Astrocyte (in vitro differentiated cells and primary cell): ENCODE measurements around the gene GLCCI1.

Experiments used
- CTCF ChIP-seq: IDR thresholded peaks from 2 replicates; pipeline ENCODE4 v1.5.1; 2011; ENCODE audit warnings: low read depth, mild to moderate bottlenecking, inconsistent platforms, low read length, moderate library complexity; ENCODE audit not compliant: insufficient read depth
- EZH2 ChIP-seq: IDR thresholded peaks from 2 replicates; pipeline ENCODE4 v1.6.1; 2012; ENCODE audit warnings: mild to moderate bottlenecking, low read length, inconsistent platforms; ENCODE audit not compliant: insufficient read depth

GRCh38 chr7:8082762-8083161, 114.2 kb downstream of the GLCCI1 start:
- TF ChIP-seq EZH2 (no peak), CTCF (no peak)
